ENCODE data around the gene GALNT2. TPM values are rescaled to one million over a fixed set of nuclear protein-coding genes. Genes with fewer than 3 reads are reported as not detected.

Gene GALNT2
- total and polyA plus RNA-seq, 2 experiments from 2014 or later = 96.7 to 143 TPM

- H3K9me3 ChIP-seq (ENCODE audit: low read depth) = no peaks in the 10 kb centered on the region
- DNase-seq (ENCODE audit: low spot score) = no peak
- H3K4me1 ChIP-seq (ENCODE audit: insufficient read depth) = peaks cover 5% of the 10 kb centered on the region
- H3K4me2 ChIP-seq = no peak overlapping the region
- H3K79me2 ChIP-seq = no peaks in the 10 kb centered on the region
- no peaks in the 10 kb centered on the region for H3K36me3 ChIP-seq (replicated peaks; ENCODE audit: insufficient read depth, low read depth)
- H3K27ac ChIP-seq = no peak overlapping the region
- H3K9me2 ChIP-seq (replicated peaks; ENCODE audit: insufficient read depth) = no peaks in the 10 kb centered on the region
- TF ChIP-seq EZH2phosphoT487 (IDR thresholded peaks at IDR 0.05; ENCODE audit: low read depth, severe bottlenecking, unreplicated experiment) (no peak), CTCF (IDR thresholded peaks at IDR 0.05; ENCODE audit: poor library complexity) (no peak)
- H2AFZ ChIP-seq = no peak overlapping the region
- 89% methylated on average over 7 of the region's 7 CpGs for WGBS (ENCODE audit: low lambda C conversion rate, missing lambda C conversion rate)
- no peaks in the 10 kb centered on the region for H3K27me3 ChIP-seq
- no peaks in the 10 kb centered on the region for H4K20me1 ChIP-seq (ENCODE audit: insufficient read depth, poor library complexity, severe bottlenecking)
- H3K4me3 ChIP-seq = no peak overlapping the region
Measured at GRCh38 chr1:230285351-230285750, 218.3 kb downstream of the GALNT2 start.

- 87% methylated on average over 21 of the region's 21 CpGs for WGBS (ENCODE audit: low lambda C conversion rate, missing lambda C conversion rate)
- TF ChIP-seq CTCF (IDR thresholded peaks at IDR 0.05; ENCODE audit: poor library complexity) (no peak), EZH2 (IDR thresholded peaks at IDR 0.05; ENCODE audit: borderline replicate concordance) (no peak), EZH2phosphoT487 (IDR thresholded peaks at IDR 0.05; ENCODE audit: low read depth, severe bottlenecking, unreplicated experiment) (no peak)
Measured at GRCh38 chr1:230286166-230286889, 219.3 kb downstream of the GALNT2 start.

GRCh38 chr1:230286890-230287269 is 219.8 kb downstream of the GALNT2 start:
- TF ChIP-seq EZH2phosphoT487 (IDR thresholded peaks at IDR 0.05; ENCODE audit: low read depth, severe bottlenecking, unreplicated experiment) = no peak
- TF ChIP-seq EZH2 (IDR thresholded peaks at IDR 0.05; ENCODE audit: borderline replicate concordance) = no peak
- TF ChIP-seq CTCF (IDR thresholded peaks at IDR 0.05; ENCODE audit: poor library complexity) = no peak
- Histone ChIP-seq H4K20me1 (ENCODE audit: insufficient read depth, poor library complexity, severe bottlenecking) (no peaks in the 10 kb centered on the region), H3K4me1 (ENCODE audit: insufficient read depth) (peaks cover under 1% of the 10 kb centered on the region), H3K27me3 (peaks cover 10% of the 10 kb centered on the region), H3K79me2 (no peaks in the 10 kb centered on the region), H2AFZ (no peak overlapping the region), H3K9me3 (ENCODE audit: low read depth) (no peaks in the 10 kb centered on the region), H3K4me3 (no peak overlapping the region), H3K27ac (no peak overlapping the region), H3K36me3 (replicated peaks; ENCODE audit: insufficient read depth, low read depth) (no peaks in the 10 kb centered on the region), H3K9me2 (replicated peaks; ENCODE audit: insufficient read depth) (no peaks in the 10 kb centered on the region), H3K4me2 (no peak overlapping the region)
- no peak for DNase-seq (ENCODE audit: low spot score)
- 82% methylated on average over 9 of the region's 10 CpGs for WGBS (ENCODE audit: low lambda C conversion rate, missing lambda C conversion rate)

More at GRCh38 chr1:230286166-230286889, 219.3 kb downstream of the GALNT2 start:
- Histone ChIP-seq H4K20me1 (ENCODE audit: insufficient read depth, poor library complexity, severe bottlenecking) (no peaks in the 10 kb centered on the region), H3K9me2 (replicated peaks; ENCODE audit: insufficient read depth) (no peaks in the 10 kb centered on the region), H3K4me1 (ENCODE audit: insufficient read depth) (peaks cover 5% of the 10 kb centered on the region), H3K4me3 (no peak overlapping the region), H2AFZ (no peak overlapping the region), H3K36me3 (replicated peaks; ENCODE audit: insufficient read depth, low read depth) (no peaks in the 10 kb centered on the region), H3K9me3 (ENCODE audit: low read depth) (no peaks in the 10 kb centered on the region), H3K79me2 (no peaks in the 10 kb centered on the region), H3K4me2 (no peak overlapping the region), H3K27me3 (peaks cover 6% of the 10 kb centered on the region), H3K27ac (no peak overlapping the region)
- DNase-seq (ENCODE audit: low spot score) = no peak
